WI38 (cell line): ENCODE data around the gene VIPR2.

Source experiments
- H3K4me3 ChIP-seq: 2 replicates; pipeline ENCODE4 v1.5.1; 2011; ENCODE audit warnings: low read depth, mild to moderate bottlenecking, control low read depth, low read length
- CTCF ChIP-seq: IDR thresholded peaks from 2 replicates; pipeline ENCODE4 v1.5.1; 2012; ENCODE audit warnings: low read depth, mild to moderate bottlenecking, control low read depth, low read length

VIPR2 gene

GRCh38 chr7:159109653-159110035 is 35.0 kb downstream of the VIPR2 start:
- no peak for TF ChIP-seq CTCF
- no peak overlapping the region for H3K4me3 ChIP-seq

GRCh38 chr7:159108941-159109652 is 35.6 kb downstream of the VIPR2 start:
- TF ChIP-seq CTCF = no peak
- no peak overlapping the region for H3K4me3 ChIP-seq

GRCh38 chr7:159108491-159108890 is 36.2 kb downstream of the VIPR2 start:
- no peak overlapping the region for H3K4me3 ChIP-seq
- no peak for TF ChIP-seq CTCF

- no peak overlapping the region for H3K4me3 ChIP-seq
- TF ChIP-seq CTCF = no peak
Measured at GRCh38 chr7:159107161-159107892, 37.3 kb downstream of the VIPR2 start.

GRCh38 chr7:159105832-159106811 is 38.5 kb downstream of the VIPR2 start:
- TF ChIP-seq CTCF = no peak
- H3K4me3 ChIP-seq = no peak overlapping the region

GRCh38 chr7:159105066-159105780 is 39.4 kb downstream of the VIPR2 start:
- no peak overlapping the region for H3K4me3 ChIP-seq
- TF ChIP-seq CTCF = no peak
